Stimulated activated CD4-positive, alpha-beta T cell treated with anti-CD3 and anti-CD28 coated beads, Interleukin-12 subunit alpha, Interleukin-12 subunit beta, amount 100 ng/mL, for 48 hours (primary cell): ENCODE measurements around the gene STK10.

ENCODE experiments used
- DNase-seq, 3 donors: peaks; one replicate each; pipeline ENCODE4 v3.0.0-alpha.2; 2020; ENCODE audit warnings: low read depth in 2 of 3, low spot score in 1 of 3

The STK10 gene

GRCh38 chr5:172059661-172060100 is 128.3 kb downstream of the STK10 start:
- DNase-seq: no peak

- no peak for DNase-seq
Observed at GRCh38 chr5:172058088-172058487, 129.9 kb downstream of the STK10 start.

GRCh38 chr5:172055996-172056395 is 132.0 kb downstream of the STK10 start:
- no peak for DNase-seq

- no peak for DNase-seq
Observed at GRCh38 chr5:172055421-172055820, 132.6 kb downstream of the STK10 start.

GRCh38 chr5:172054611-172055153 is 133.3 kb downstream of the STK10 start:
- no peak for DNase-seq

- no peak for DNase-seq
Observed at GRCh38 chr5:172052450-172053236, 135.4 kb downstream of the STK10 start.

GRCh38 chr5:172051643-172052339 is 136.2 kb downstream of the STK10 start:
- DNase-seq: no peak

- DNase-seq: no peak
Observed at GRCh38 chr5:172050080-172050479, 137.9 kb downstream of the STK10 start.

GRCh38 chr5:172049226-172049796 is 138.7 kb downstream of the STK10 start:
- DNase-seq: no peak

- DNase-seq: no peak
Observed at GRCh38 chr5:172048539-172049101, 139.4 kb downstream of the STK10 start.

- DNase-seq: no peak
Observed at GRCh38 chr5:172048170-172048422, 139.9 kb downstream of the STK10 start.

GRCh38 chr5:172046593-172046992 is 141.4 kb downstream of the STK10 start:
- DNase-seq: no peak

- no peak for DNase-seq
Observed at GRCh38 chr5:172045315-172045632, 142.8 kb downstream of the STK10 start.

- DNase-seq: no peak
Observed at GRCh38 chr5:172044631-172045314, 143.3 kb downstream of the STK10 start.

GRCh38 chr5:172043865-172044264 is 144.2 kb downstream of the STK10 start:
- DNase-seq: no peak

GRCh38 chr5:172042183-172042582 is 145.8 kb downstream of the STK10 start:
- no peak for DNase-seq

GRCh38 chr5:172038167-172038566 is 149.9 kb downstream of the STK10 start:
- no peak for DNase-seq

GRCh38 chr5:172035049-172035448 is 153.0 kb downstream of the STK10 start:
- peak in 1 of 3 donors; percentile 15 for DNase-seq

- no peak for DNase-seq
Observed at GRCh38 chr5:172031894-172032461, 156.0 kb downstream of the STK10 start.

GRCh38 chr5:172029876-172030275 is 158.1 kb downstream of the STK10 start:
- no peak for DNase-seq

- no peak for DNase-seq
Observed at GRCh38 chr5:172028167-172028566, 159.9 kb downstream of the STK10 start.
